HEK293T (cell line): ENCODE measurements around the gene POLD1.

Experiments used
- ARNT ChIP-seq: fragments of 450-650 bp; IDR thresholded peaks from 2 replicates; pipeline ENCODE4 v1.6.1; 2017; ENCODE audit warnings: mild to moderate bottlenecking
- BHLHE40 ChIP-seq: fragments of 450-650 bp; IDR thresholded peaks from 2 replicates; pipeline ENCODE4 v1.6.1; 2016; ENCODE audit warnings: mild to moderate bottlenecking, moderate library complexity, borderline replicate concordance
- FOXK2 ChIP-seq: fragments of 450-650 bp; IDR thresholded peaks from 2 replicates; pipeline ENCODE4 v1.6.1; 2016; ENCODE audit warnings: mild to moderate bottlenecking

- TF ChIP-seq FOXK2 (no peak), ARNT (no peak), BHLHE40 (no peak)
Observed at GRCh38 chr19:50447750-50448149, 63.6 kb downstream of the POLD1 start.
